Epidermal melanocyte (primary cell): Measurements from ENCODE around the gene NUP205.

Experiments used
- DNase-seq: peaks from one replicate; pipeline ENCODE4 v3.0.0; 2011; ENCODE audit warnings: low spot score; ENCODE audit not compliant: insufficient read length

Gene NUP205

GRCh38 chr7:135550196-135550595 lies 7.5 kb upstream of the NUP205 start:
- no peak for DNase-seq

DNA sequence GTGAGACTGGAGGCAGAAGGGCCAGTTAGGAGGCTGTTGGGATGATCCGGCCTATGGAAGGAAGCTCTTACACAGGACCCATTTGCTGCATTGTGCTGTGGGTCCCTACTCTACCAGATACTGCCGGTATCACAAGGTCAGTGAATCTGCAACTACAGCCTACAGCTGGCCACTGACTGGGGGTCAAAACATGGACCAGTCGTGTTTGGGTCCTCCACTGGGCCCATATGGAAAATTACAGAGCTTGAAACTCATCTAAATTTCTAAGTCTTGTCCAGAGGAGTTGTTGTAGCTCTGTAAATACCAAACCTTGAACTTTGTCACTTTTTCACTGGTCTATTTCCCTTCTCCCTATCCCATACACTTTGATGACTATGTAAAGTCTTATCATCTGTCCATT lies 5.6 kb upstream of the NUP205 start:
- no peak for DNase-seq

DNA sequence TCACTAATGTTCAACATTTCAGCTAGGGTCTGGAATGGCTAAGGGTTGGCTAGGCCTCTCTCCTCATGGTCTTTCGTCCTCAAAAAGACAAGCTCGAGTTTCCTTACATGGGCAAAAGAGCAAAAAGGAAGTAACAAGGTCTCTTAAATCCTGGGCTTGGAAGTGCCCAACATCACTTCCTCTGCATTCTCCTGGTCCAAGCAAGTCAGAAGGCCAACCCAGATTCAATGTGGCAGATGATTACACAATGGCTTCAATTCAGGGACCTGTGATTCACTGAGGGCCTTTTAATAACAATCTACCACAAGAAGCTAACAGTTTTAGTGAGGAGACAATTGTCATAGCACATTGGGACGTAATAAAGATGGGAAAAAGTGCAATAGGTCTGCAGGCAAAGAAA lies 4.4 kb upstream of the NUP205 start:
- DNase-seq, result no peak

GRCh38 chr7:135558337-135558767 lies 635 bp downstream of the NUP205 start:
- peak; percentile 50 for DNase-seq

DNA sequence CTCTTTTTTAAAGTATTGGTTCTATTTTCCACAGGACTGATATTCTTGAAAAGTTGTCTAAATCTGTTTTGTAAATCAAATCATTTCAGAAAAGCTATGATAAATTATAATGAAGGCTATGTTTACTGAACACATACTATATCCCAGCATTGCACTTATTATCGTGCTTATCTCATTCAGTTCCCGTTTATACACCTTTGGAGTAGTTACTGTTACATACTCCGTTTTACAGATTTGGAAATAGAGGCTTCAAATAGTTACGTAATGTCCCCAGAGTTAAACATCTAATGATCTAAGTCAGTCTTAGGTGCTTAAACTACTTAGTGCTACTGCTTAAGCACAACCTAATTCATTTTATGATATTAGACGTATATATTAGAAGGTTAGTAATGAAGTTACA lies 1.2 kb downstream of the NUP205 start:
- DNase-seq, result no peak

GRCh38 chr7:135560631-135561030 lies 2.9 kb downstream of the NUP205 start:
- DNase-seq, result no peak

- no peak for DNase-seq
Observed at GRCh38 chr7:135562720-135563119, 5.0 kb downstream of the NUP205 start.

- no peak for DNase-seq
Observed at GRCh38 chr7:135571834-135572233, 14.1 kb downstream of the NUP205 start.

- DNase-seq, result no peak
Observed at GRCh38 chr7:135573541-135573940, 15.8 kb downstream of the NUP205 start.

- DNase-seq, result no peak
Observed at GRCh38 chr7:135575296-135575695, 17.6 kb downstream of the NUP205 start.

DNA sequence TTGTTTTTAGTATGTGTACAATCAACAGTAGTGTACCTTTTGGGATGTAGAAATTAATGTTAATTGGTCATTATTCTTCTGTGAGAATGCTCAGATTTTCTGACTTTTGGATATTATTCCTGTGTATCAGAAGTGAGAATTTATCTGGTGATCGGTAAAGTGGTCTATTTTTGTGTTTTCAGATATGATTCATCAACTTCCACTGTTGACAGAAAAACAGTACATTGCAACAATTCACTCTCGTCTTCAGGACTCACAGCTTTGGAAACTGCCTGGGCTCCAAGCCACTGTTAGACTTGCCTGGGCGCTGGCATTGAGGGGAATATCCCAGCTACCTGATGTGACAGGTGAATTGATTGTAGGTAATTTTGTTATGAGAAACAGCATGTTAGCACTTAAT lies 20.9 kb downstream of the NUP205 start:
- no peak for DNase-seq

- DNase-seq, result no peak
Observed at GRCh38 chr7:135584362-135585353, 26.9 kb downstream of the NUP205 start.

GRCh38 chr7:135597181-135597925 lies 39.6 kb downstream of the NUP205 start:
- no peak for DNase-seq

DNA sequence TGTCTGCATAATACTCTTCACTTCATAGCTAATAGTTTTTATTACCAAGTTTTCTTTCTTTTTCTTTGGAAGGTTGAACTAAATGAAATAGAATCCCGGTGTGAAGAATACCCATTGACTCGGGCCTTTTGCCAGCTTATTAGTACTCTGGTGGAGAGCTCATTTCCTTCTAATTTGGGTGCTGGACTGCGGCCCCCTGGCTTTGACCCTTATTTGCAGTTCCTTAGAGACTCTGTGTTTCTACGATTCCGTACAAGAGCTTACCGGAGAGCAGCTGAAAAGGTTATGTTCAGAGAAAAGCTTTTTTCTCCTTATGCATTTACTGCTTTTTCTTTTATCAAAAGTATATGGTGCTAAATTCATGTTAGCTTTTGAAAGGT lies 40.2 kb downstream of the NUP205 start:
- DNase-seq, result no peak

DNA sequence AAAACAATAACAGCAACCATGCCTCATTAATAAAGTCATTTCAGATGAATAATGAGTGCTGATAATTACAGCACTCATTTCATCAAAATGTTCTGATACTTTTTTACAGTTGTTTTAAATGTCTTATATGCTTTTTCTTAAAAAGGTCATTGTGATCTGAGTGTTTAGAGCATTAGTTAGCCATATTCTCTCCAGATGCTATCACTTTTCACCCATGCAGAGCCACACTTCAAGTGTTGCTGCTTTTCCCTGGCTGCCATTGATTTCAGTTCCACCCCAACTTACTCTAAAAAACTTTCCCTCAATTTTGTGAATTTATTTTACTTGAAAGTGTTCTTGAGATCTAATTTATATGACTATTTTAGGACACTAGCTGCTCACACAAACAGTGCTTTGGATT lies 41.8 kb downstream of the NUP205 start:
- DNase-seq, result no peak

GRCh38 chr7:135600226-135600625 lies 42.5 kb downstream of the NUP205 start:
- no peak for DNase-seq

- DNase-seq, result no peak
Observed at GRCh38 chr7:135601182-135601581, 43.5 kb downstream of the NUP205 start.

DNA sequence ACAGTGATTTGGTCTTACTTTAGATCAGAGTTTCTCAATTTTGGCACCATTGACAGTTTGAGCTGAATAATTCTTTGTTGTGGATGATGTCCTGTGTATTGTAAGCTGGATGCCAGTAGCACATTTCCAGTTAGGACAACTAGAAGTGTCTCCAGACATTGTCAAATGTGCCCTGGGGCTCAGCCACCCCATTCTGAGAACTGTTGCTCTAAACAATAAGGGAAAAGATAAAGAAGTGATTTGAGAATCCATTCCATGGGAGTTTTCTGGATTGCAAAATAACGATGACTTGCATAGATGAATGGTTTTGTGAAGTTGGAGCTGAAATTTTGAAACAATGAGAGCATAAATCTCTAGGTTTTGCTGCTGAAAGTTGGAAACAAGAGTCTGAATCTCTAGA lies 44.6 kb downstream of the NUP205 start:
- no peak for DNase-seq

DNA sequence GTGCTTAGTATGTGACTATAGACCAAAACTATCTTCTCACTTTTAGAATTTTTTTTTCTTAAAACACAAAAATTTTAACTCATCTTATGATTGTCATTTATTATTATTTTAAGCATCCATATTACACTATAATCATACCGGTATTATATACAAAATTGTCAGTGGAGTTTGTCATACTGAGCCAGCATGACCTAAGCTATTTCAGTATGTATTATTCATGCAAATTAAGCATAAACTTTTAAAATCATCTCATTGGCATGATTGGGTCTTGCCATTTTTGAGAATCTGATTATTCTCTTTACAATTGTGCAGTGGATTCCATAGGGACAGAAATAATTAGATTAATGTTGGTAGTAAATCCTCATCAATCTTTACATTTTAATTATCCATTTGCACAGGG lies 58.4 kb downstream of the NUP205 start:
- no peak for DNase-seq

- DNase-seq, result no peak
Observed at GRCh38 chr7:135617781-135618180, 60.1 kb downstream of the NUP205 start.

- DNase-seq, result no peak
Observed at GRCh38 chr7:135618510-135618909, 60.8 kb downstream of the NUP205 start.

DNA sequence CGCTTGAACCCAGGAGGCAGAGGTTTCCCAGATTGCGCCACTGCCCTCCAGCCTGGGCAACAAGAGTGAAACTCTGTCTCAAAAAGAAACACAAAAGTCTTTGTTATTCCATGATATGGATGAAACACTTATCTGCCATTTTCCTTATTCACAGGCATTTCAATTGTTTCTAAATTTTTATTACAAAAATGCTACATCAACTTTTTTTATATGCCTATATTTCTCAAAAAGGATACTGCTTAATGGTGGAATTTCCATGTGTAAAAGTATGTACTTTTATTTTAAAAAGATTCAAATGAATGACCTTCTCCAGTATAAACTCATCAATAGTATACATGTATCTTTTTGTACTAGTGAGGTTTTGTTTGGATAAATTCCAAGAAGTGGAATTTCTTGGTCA lies 62.7 kb downstream of the NUP205 start:
- no peak for DNase-seq
